DOHH2 (cell line): ENCODE data around the gene B3GALT2.

Experiments
- CTCF ChIP-seq: fragments of 200-600 bp; sonication (generic); IDR thresholded peaks from one replicate; pipeline ENCODE4 v1.5.1; 2014; ENCODE audit warnings: antibody characterized with exemption, mild to moderate bottlenecking, low read depth, low read length; ENCODE audit not compliant: poor library complexity, severe bottlenecking
- EZH2phosphoT487 ChIP-seq: fragments of 200-600 bp; sonication (generic); IDR thresholded peaks from 2 replicates; pipeline ENCODE4 v1.6.1; 2017; ENCODE audit warnings: borderline replicate concordance, mild to moderate bottlenecking, antibody characterized with exemption, low read length, moderate library complexity, mixed read lengths

- TF ChIP-seq CTCF (peak; percentile 71), EZH2phosphoT487 (no peak)
Observed at GRCh38 chr1:193183019-193183627, 3.3 kb downstream of the B3GALT2 start.
